GM10266 (cell line): Measurements from ENCODE around the gene STYX.

Experiments used
- DNase-seq: peaks from one replicate; pipeline ENCODE4 v3.0.0; 2012; ENCODE audit errors: extremely low spot score
- TF ChIP-seq, protein P1 (sequence below): IDR thresholded peaks from 2 replicates; pipeline ENCODE4 v1.5.1; 2012; ENCODE audit warnings: mild to moderate bottlenecking, low read depth; ENCODE audit not compliant: control insufficient read depth, insufficient read depth; ENCODE audit errors: missing control alignments

The STYX gene

DNA sequence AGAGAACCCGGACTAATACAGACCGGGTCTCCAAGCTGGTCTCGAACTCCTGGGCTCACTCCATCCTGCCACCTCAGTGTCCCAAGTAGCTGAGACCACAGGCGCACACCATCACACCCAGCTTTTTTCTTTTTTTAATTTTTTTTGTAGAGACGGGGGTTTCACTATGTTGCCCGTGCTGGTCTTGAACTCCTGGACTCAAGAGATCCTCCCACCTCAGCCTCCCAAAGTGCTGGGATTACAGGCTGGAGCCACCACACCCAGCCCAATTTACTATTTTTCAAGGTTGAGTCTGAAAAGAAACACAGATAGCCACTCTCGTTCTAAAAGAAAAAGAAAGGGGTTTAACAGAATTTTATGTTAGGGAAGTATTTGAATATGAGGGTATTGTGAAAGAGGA lies 36.4 kb upstream of the STYX start:
- DNase-seq = no peak
- TF ChIP-seq, protein P1, sequence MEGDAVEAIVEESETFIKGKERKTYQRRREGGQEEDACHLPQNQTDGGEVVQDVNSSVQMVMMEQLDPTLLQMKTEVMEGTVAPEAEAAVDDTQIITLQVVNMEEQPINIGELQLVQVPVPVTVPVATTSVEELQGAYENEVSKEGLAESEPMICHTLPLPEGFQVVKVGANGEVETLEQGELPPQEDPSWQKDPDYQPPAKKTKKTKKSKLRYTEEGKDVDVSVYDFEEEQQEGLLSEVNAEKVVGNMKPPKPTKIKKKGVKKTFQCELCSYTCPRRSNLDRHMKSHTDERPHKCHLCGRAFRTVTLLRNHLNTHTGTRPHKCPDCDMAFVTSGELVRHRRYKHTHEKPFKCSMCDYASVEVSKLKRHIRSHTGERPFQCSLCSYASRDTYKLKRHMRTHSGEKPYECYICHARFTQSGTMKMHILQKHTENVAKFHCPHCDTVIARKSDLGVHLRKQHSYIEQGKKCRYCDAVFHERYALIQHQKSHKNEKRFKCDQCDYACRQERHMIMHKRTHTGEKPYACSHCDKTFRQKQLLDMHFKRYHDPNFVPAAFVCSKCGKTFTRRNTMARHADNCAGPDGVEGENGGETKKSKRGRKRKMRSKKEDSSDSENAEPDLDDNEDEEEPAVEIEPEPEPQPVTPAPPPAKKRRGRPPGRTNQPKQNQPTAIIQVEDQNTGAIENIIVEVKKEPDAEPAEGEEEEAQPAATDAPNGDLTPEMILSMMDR = no peak

DNA sequence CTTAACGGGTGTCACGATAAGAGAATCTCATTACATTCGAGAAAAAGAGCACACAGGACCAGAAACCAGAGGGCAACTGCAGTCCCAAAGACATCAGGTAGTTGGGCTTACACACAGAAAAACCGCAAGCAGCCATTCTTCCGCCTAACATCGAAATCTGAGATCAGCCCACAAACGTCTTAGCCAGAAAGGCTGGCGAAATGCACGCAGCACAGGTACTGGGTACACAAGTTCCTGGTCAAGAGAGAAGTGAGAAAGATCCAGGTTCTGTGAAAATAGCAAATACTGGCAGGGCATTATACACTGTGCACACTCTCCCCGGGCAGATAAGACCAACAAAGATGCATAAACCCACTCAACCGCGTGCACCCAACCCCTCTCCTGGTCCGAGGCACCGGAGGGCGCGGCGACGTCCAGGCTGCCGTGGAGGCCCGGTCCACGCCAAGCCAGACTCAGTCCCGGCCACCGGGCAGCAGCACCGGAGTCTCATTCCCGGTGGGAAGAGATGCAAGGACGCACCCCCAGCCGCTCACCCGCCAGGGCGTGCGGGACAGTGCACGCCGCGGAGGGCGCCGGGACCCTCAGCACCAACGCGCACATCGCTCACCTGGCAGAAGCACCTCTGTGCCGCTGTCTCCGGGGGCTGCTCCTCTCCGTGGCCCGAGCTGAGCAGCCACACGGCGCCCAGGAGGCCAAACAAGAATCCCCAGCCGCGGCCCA lies 35.0 kb upstream of the STYX start:
- DNase-seq = peak; percentile 57
- TF ChIP-seq, protein P1 = no peak

DNA sequence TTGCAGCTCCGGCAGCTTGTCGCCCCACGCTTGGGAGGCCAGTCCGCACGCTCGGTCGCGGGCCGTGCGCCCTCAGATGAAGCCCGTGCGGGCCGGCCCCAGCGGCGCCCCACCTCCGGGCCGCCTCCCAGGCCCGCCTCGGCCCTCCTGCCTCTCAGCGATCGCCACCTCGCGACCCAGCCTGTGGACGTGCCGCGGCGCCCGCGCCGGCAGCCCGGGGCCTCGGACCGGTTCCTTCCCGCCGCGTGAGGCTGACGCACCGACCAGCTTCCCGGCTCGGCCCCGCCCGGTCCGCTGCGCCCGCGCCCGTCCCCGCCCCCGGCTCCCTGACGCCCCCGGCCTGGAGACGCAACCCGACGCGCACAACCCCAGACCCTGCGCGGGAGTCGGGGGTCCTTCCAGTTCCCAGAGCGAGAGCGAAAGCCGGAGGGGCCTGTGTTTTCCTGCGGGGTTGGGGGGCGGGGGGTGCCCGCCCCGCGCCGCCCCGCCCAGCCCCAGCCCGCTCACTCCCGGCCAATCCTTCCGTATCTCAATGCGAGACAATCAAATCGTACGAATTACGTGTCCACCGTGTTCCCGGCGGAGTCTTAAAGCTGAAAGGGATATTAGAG lies 34.4 kb upstream of the STYX start, which contains the start of gene ERO1A:
Gene ERO1A (minus strand): TSS at position 78 of the 611 bp plus-strand sequence. CDS start 77 bp downstream, at position 1.
- TF ChIP-seq, protein P1 = peak; percentile 26
- DNase-seq = peak; percentile 83

DNA sequence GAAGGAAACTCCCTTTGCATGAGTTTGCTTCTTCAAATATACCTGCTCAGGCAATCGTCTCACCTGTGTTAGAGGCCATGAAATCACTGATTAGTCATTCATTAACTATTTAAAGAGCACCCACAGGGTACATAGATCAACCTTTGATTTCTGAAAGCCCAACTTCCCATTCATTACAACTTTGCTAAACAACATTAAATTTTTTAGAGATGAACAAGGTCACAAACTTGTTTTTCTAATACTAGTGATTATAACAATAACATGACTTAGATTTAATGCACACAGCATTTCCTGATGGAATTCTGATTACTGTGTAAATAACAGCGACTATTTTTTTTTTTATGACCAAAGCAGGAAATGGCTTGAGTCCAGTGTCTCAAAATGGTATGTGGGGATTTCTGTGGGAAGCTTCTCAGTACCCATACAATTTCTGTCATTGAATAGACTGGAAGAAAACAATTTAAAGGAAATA lies 29.2 kb upstream of the STYX start:
- TF ChIP-seq, protein P1 = no peak
- DNase-seq = no peak

DNA sequence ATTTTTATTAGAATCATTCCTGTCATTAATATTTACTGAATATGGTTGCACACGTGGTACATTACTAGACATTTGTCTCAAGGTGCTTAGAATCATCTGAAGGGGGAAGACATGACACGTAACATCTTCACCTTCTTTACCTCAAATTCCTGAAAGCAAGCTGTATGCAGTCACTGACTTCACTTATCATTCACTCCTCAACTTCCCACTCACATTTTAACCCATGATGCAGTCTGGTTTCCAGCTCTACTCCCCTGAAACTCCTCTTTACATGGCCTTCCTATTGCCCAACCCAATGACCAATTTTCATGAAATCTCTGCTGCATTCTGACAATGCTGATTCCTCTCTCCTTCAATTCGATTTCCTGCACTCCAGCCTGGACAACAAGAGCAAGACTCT lies 28.7 kb upstream of the STYX start:
- TF ChIP-seq, protein P1 = no peak
- DNase-seq = no peak

DNA sequence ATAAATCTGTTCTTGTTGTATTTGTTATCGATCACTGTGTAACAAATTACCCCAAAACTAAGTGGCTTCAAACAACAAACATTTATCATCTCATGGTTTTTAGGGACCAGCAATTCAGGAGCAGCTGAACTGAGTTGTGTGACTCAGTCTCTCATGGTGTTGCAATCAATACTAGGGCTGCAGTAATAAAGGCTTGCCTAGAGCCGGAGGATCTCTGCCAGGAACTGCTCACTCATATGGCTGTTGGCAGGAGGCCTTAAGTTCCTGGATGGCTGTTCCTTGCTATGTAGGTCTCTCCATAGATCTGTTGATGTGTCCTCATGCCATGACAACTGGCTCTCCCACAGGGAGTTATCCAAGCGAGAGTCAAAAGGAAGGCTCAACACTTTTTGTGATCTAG lies 26.7 kb upstream of the STYX start:
- DNase-seq = no peak

More for the DNA sequence above, 26.7 kb upstream of the STYX start:
- TF ChIP-seq, protein P1 = no peak
